B cell (primary cell): ENCODE results near the gene CPA4. TPM values are rescaled to one million over a fixed set of nuclear protein-coding genes. Genes with fewer than 3 reads are reported as not detected.

Experiments used
- ATAC-seq: fragments of 200-7000 bp; cut with Tn5 transposase; one replicate; pipeline ENCODE4 v1.10.0; 2021; ENCODE audit warnings: low read depth, mild to moderate bottlenecking, moderate number of reproducible peaks, moderate library complexity
- CTCF ChIA-PET: fragments of 350-600 bp; sonication (Branson Sonifier 250); formaldehyde crosslinking; loops from one replicate; lab custom pipeline; 2021; ENCODE audit warnings: antibody characterized with exemption, inconsistent platforms; lab: Charles Lee
- POLR2A ChIA-PET: fragments of 350-600 bp; sonication (Branson Sonifier 250); formaldehyde crosslinking; loops from one replicate; lab custom pipeline; 2021; ENCODE audit warnings: antibody characterized with exemption; lab: Charles Lee
- DNase-seq: peaks from one replicate; pipeline ENCODE4 v3.0.0; 2013
- H2AFZ ChIP-seq: 2 replicates; pipeline ENCODE4 v1.6.1; 2012; ENCODE audit warnings: mild to moderate bottlenecking, low read depth, low read length; ENCODE audit not compliant: insufficient read depth, poor library complexity, severe bottlenecking
- H3K27ac ChIP-seq, 2 donors: 1 replicate in 1 of 2; 2 replicates in 1 of 2; pipeline ENCODE4 v1.5.1; 2012 to 2013; ENCODE audit warnings: low read length in 2 of 2, mild to moderate bottlenecking in 2 of 2, moderate library complexity in 1 of 2
- H3K27me3 ChIP-seq, 4 experiments: fragments of 200-600 bp in 1 of 4; sonication (generic) in 1 of 4; replicated peaks in 1 of 4; 1 replicate in 2 of 4; 2 replicates in 2 of 4; pipeline versions ENCODE4 v1.6.1 to v1.7.0; 2013 to 2016; ENCODE audit warnings: low read length in 3 of 4, mild to moderate bottlenecking in 2 of 4, mixed read lengths in 1 of 4, moderate library complexity in 1 of 4; ENCODE audit not compliant: insufficient read depth in 4 of 4, control insufficient read depth in 3 of 4; ENCODE audit errors: control extremely low read depth in 1 of 4
- H3K36me3 ChIP-seq, 2 experiments: replicated peaks in 1 of 2; 1 replicate in 1 of 2; 2 replicates in 1 of 2; pipeline versions ENCODE4 v1.6.1 to v1.7.1; 2013; ENCODE audit warnings: low read length in 1 of 2; ENCODE audit not compliant: insufficient read depth in 2 of 2, control insufficient read depth in 1 of 2; ENCODE audit errors: control extremely low read depth in 1 of 2, extremely low read depth in 1 of 2
- H3K4me1 ChIP-seq, 2 donors: fragments of 200-600 bp in 1 of 2; sonication (generic) in 1 of 2; 1 replicate in 1 of 2; 2 replicates in 1 of 2; pipeline versions ENCODE4 v1.5.1 to v1.6.1; 2013 to 2017; ENCODE audit warnings: low read length in 2 of 2; ENCODE audit not compliant: control insufficient read depth in 2 of 2, insufficient read depth in 2 of 2
- H3K4me2 ChIP-seq: replicated peaks from 2 replicates; pipeline ENCODE3; 2012; ENCODE audit warnings: mild to moderate bottlenecking, low read depth, low read length; ENCODE audit not compliant: poor library complexity, severe bottlenecking
- H3K4me3 ChIP-seq, 5 experiments: fragments of 200-600 bp in 1 of 5; sonication (generic) in 1 of 5; 1 replicate in 3 of 5; 2 replicates in 2 of 5; pipeline versions ENCODE4 v1.5.1 to v1.7.0; 2011 to 2016; ENCODE audit warnings: low read length in 4 of 5, mild to moderate bottlenecking in 4 of 5, low read depth in 2 of 5, control low read depth in 1 of 5, moderate library complexity in 1 of 5; ENCODE audit not compliant: insufficient read depth in 1 of 5; ENCODE audit errors: control extremely low read depth in 1 of 5, extremely low read depth in 1 of 5
- H3K79me2 ChIP-seq: fragments of 200-600 bp; sonication (generic); one replicate; pipeline ENCODE4 v1.6.0; 2016; ENCODE audit warnings: low read length; ENCODE audit not compliant: control insufficient read depth, insufficient read depth
- H3K9ac ChIP-seq: fragments of 200-600 bp; sonication (generic); 2 replicates; pipeline ENCODE4 v1.6.1; 2017; ENCODE audit warnings: mild to moderate bottlenecking, low read length, moderate library complexity
- H3K9me3 ChIP-seq, 3 donors: one replicate each; pipeline versions ENCODE4 v1.6.1 to v1.7.1; 2013; ENCODE audit warnings: low read length in 2 of 3; ENCODE audit not compliant: control insufficient read depth in 2 of 3, insufficient read depth in 1 of 3; ENCODE audit errors: control extremely low read depth in 1 of 3
- H4K20me1 ChIP-seq: 2 replicates; pipeline ENCODE4 v1.6.0; 2012; ENCODE audit warnings: mild to moderate bottlenecking, low read length; ENCODE audit not compliant: insufficient read depth, control insufficient read depth, poor library complexity, severe bottlenecking
- H3K27ac Mint-ChIP-seq: one replicate; pipeline ENCODE4 v1.8.0; 2021; ENCODE audit warnings: mixed read lengths
- H3K27me3 Mint-ChIP-seq: one replicate; pipeline ENCODE4 v1.8.0; 2021; ENCODE audit warnings: mixed read lengths
- H3K4me1 Mint-ChIP-seq: one replicate; pipeline ENCODE4 v1.8.0; 2021; ENCODE audit warnings: mixed read lengths
- H3K4me3 Mint-ChIP-seq: one replicate; pipeline ENCODE4 v1.8.0; 2021; ENCODE audit warnings: mixed read lengths
- H3K9me3 Mint-ChIP-seq: one replicate; pipeline ENCODE4 v1.8.0; 2022; ENCODE audit warnings: mixed read lengths; ENCODE audit not compliant: insufficient read depth
- CTCF ChIP-seq: fragments of 200-600 bp; IDR thresholded peaks from one replicate; pipeline ENCODE4 v1.8.0; 2022; ENCODE audit warnings: antibody characterized with exemption, mild to moderate bottlenecking
- EZH2 ChIP-seq: IDR thresholded peaks from 2 replicates; pipeline ENCODE4 v1.6.1; 2012; ENCODE audit warnings: borderline replicate concordance, low read depth, mild to moderate bottlenecking, moderate library complexity, low read length; ENCODE audit not compliant: insufficient read depth, poor library complexity, severe bottlenecking
- WGBS: methylation state at CpG from one replicate; pipeline ENCODE4 v1.1.5; 2013; ENCODE audit warnings: missing lambda C conversion rate; ENCODE audit not compliant: insufficient coverage; 5-methylcytosine and 5-hydroxymethylcytosine counted together
- intact Hi-C: fragments of 100-400 bp; cut with micrococcal nuclease; formaldehyde crosslinking; loops from one replicate; pipeline ENCODE4 v1.10.0; 2022
- polyA plus RNA-seq: library from polyadenylated mRNA; depleted of rRNA; stranded (reverse); fragments of >200 nt; gene quantifications from 2 replicates; pipeline ENCODE4 v1.2.3, GENCODE V29; 2012
- total RNA-seq, 2 donors: library from RNA; stranded (reverse); fragments of 120-200 nt in 1 of 2; gene quantifications; 1 replicate in 1 of 2; 2 replicates in 1 of 2; pipeline versions ENCODE4 v1.2.3 to v1.2.4, GENCODE V29; 2013 to 2022

CPA4 gene
- total and polyA plus RNA-seq, 2 donors (not counting 1 experiment from before 2014, with no cell fraction given) = not detected

GRCh38 chr7:130273933-130274255, 19.1 kb upstream of the CPA4 start:
- POLR2A ChIA-PET = no interaction called here
- no peak overlapping the region for H3K27ac ChIP-seq
- H3K27me3 Mint-ChIP-seq = peaks cover 31% of the 10 kb centered on the region
- peaks cover 0 to 7% (median 0%) of the 10 kb centered on the region in 3 donors for H3K9me3 ChIP-seq
- peaks cover 0 to 12% (median 6%) of the 10 kb centered on the region in 4 experiments for H3K27me3 ChIP-seq
- H4K20me1 ChIP-seq = no peaks in the 10 kb centered on the region
- H3K9ac ChIP-seq = no peak overlapping the region
- no peaks in the 10 kb centered on the region for H3K9me3 Mint-ChIP-seq
- intact Hi-C loops = no loop called here
- H3K4me3 Mint-ChIP-seq = no peak overlapping the region
- WGBS = 77% methylated on average over 3 of the region's 11 CpGs
- H3K4me1 ChIP-seq = peaks cover 0 to 2% of the 10 kb centered on the region in 2 donors
- no peaks in the 10 kb centered on the region for H3K4me1 Mint-ChIP-seq
- TF ChIP-seq CTCF (no peak), EZH2 (no peak)
- CTCF ChIA-PET = no interaction called here
- no peaks in the 10 kb centered on the region for H3K79me2 ChIP-seq
- ATAC-seq (no peak), DNase-seq (no peak)
- no peak overlapping the region for H2AFZ ChIP-seq
- no peaks in the 10 kb centered on the region for H3K36me3 ChIP-seq
- no peak overlapping the region for H3K27ac Mint-ChIP-seq
- H3K4me3 ChIP-seq = no peak overlapping the region
- H3K4me2 ChIP-seq = no peak overlapping the region

- peaks cover 0 to 12% (median 6%) of the 10 kb centered on the region in 4 experiments for H3K27me3 ChIP-seq
- no peaks in the 10 kb centered on the region for H3K36me3 ChIP-seq
- no peak for ATAC-seq
- no peak overlapping the region for H3K4me2 ChIP-seq
- no peak overlapping the region for H3K4me3 ChIP-seq
- H3K79me2 ChIP-seq = no peaks in the 10 kb centered on the region
- no peaks in the 10 kb centered on the region for H3K9me3 Mint-ChIP-seq
- WGBS = no CpG with 5 or more reads among the region's 1 CpG
- H3K4me1 ChIP-seq = peaks cover 0 to 2% of the 10 kb centered on the region in 2 donors
- CTCF ChIA-PET = no interaction called here
- H3K9ac ChIP-seq = no peak overlapping the region
- no peak overlapping the region for H3K27ac ChIP-seq
- no peak for DNase-seq
- intact Hi-C loops = no loop called here
- H3K27ac Mint-ChIP-seq = no peak overlapping the region
- TF ChIP-seq EZH2 = no peak
- no peak for TF ChIP-seq CTCF
- peaks cover 31% of the 10 kb centered on the region for H3K27me3 Mint-ChIP-seq
- no peak overlapping the region for H3K4me3 Mint-ChIP-seq
- H3K4me1 Mint-ChIP-seq = no peaks in the 10 kb centered on the region
- POLR2A ChIA-PET = no interaction called here
- H2AFZ ChIP-seq = no peak overlapping the region
- H3K9me3 ChIP-seq = peaks cover 0 to 7% (median 0%) of the 10 kb centered on the region in 3 donors
- H4K20me1 ChIP-seq = no peaks in the 10 kb centered on the region
Observed at GRCh38 chr7:130274296-130274695, 18.7 kb upstream of the CPA4 start.
